GM19238 (cell line): ENCODE data around the gene MMP20.

ENCODE experiments used
- DNase-seq: peaks from one replicate; pipeline ENCODE4 v3.0.0; 2011; ENCODE audit warnings: low spot score; ENCODE audit not compliant: insufficient read length

The MMP20 gene

GRCh38 chr11:102592634-102593581 is 32.2 kb downstream of the MMP20 start:
- no peak for DNase-seq

GRCh38 chr11:102592131-102592530 is 33.0 kb downstream of the MMP20 start:
- DNase-seq: no peak

GRCh38 chr11:102591160-102591718 is 33.9 kb downstream of the MMP20 start:
- DNase-seq: no peak

GRCh38 chr11:102590276-102591049 is 34.7 kb downstream of the MMP20 start:
- no peak for DNase-seq

- DNase-seq: no peak
Measured at GRCh38 chr11:102589047-102589459, 36.1 kb downstream of the MMP20 start.

GRCh38 chr11:102587722-102588121 is 37.4 kb downstream of the MMP20 start:
- no peak for DNase-seq

- no peak for DNase-seq
Measured at GRCh38 chr11:102583141-102583873, 41.8 kb downstream of the MMP20 start.

- DNase-seq: no peak
Measured at GRCh38 chr11:102582140-102582539, 43.0 kb downstream of the MMP20 start.

- no peak for DNase-seq
Measured at GRCh38 chr11:102581066-102581465, 44.1 kb downstream of the MMP20 start.

GRCh38 chr11:102580185-102580951 is 44.8 kb downstream of the MMP20 start:
- DNase-seq: no peak

- DNase-seq: no peak
Measured at GRCh38 chr11:102577723-102578122, 47.4 kb downstream of the MMP20 start.

GRCh38 chr11:102577182-102577581 is 48.0 kb downstream of the MMP20 start:
- no peak for DNase-seq

- no peak for DNase-seq
Measured at GRCh38 chr11:102576350-102576749, 48.8 kb downstream of the MMP20 start.

- no peak for DNase-seq
Measured at GRCh38 chr11:102575012-102575411, 50.1 kb downstream of the MMP20 start.

- no peak for DNase-seq
Measured at GRCh38 chr11:102573851-102574250, 51.3 kb downstream of the MMP20 start.

GRCh38 chr11:102572554-102573220 is 52.4 kb downstream of the MMP20 start:
- DNase-seq: no peak

GRCh38 chr11:102568851-102569250 is 56.3 kb downstream of the MMP20 start:
- no peak for DNase-seq

- no peak for DNase-seq
Measured at GRCh38 chr11:102566112-102566511, 59.0 kb downstream of the MMP20 start.

GRCh38 chr11:102564110-102564509 is 61.0 kb downstream of the MMP20 start:
- DNase-seq: no peak

GRCh38 chr11:102561636-102562035 is 63.5 kb downstream of the MMP20 start:
- no peak for DNase-seq
